Measurements from ENCODE around the gene ANKRD44.
A peak's percentile ranks its signal among the peaks of the same experiment; 100 is the strongest.

ANKRD44 gene

GRCh38 chr2:197254776-197255530, 55.6 kb downstream of the ANKRD44 start:
- H3K27ac ChIP-seq (ENCODE audit: insufficient read depth, low read length, poor library complexity, severe bottlenecking) = peak overlapping the region; percentile 83
- H3K4me1 ChIP-seq (ENCODE audit: control insufficient read depth, insufficient read depth, low read length, poor library complexity, severe bottlenecking) = peaks cover 48% of the 10 kb centered on the region
- no peaks in the 10 kb centered on the region for H3K9me3 ChIP-seq (ENCODE audit: control insufficient read depth, low read length)
- no peaks in the 10 kb centered on the region for H3K27me3 ChIP-seq (replicated peaks; ENCODE audit: control insufficient read depth, insufficient read depth, low read length, poor library complexity, severe bottlenecking)
- H3K36me3 ChIP-seq (ENCODE audit: control insufficient read depth, insufficient read depth, low read length) = no peaks in the 10 kb centered on the region
- H3K4me3 ChIP-seq (ENCODE audit: insufficient read depth, low read depth, low read length, poor library complexity, severe bottlenecking) = peak overlapping the region; percentile 6
- no peak for DNase-seq

GRCh38 chr2:197251576-197251975, 59.0 kb downstream of the ANKRD44 start:
- peak overlapping the region; percentile 15 for H3K27ac ChIP-seq (ENCODE audit: insufficient read depth, low read length, poor library complexity, severe bottlenecking)
- H3K27me3 ChIP-seq (replicated peaks; ENCODE audit: control insufficient read depth, insufficient read depth, low read length, poor library complexity, severe bottlenecking) = no peaks in the 10 kb centered on the region

GRCh38 chr2:197251163-197251562, 59.4 kb downstream of the ANKRD44 start:
- H3K27me3 ChIP-seq (replicated peaks; ENCODE audit: control insufficient read depth, insufficient read depth, low read length, poor library complexity, severe bottlenecking) = no peaks in the 10 kb centered on the region
- H3K9me3 ChIP-seq (ENCODE audit: control insufficient read depth, low read length) = no peaks in the 10 kb centered on the region
- H3K36me3 ChIP-seq (ENCODE audit: control insufficient read depth, insufficient read depth, low read length) = peaks cover 11% of the 10 kb centered on the region
- no peak for DNase-seq
- peaks cover 58% of the 10 kb centered on the region for H3K4me1 ChIP-seq (ENCODE audit: control insufficient read depth, insufficient read depth, low read length, poor library complexity, severe bottlenecking)
- H3K27ac ChIP-seq (ENCODE audit: insufficient read depth, low read length, poor library complexity, severe bottlenecking) = peak overlapping the region; percentile 15
- H3K4me3 ChIP-seq (ENCODE audit: insufficient read depth, low read depth, low read length, poor library complexity, severe bottlenecking) = no peak overlapping the region

More at GRCh38 chr2:197251576-197251975, 59.0 kb downstream of the ANKRD44 start:
- DNase-seq = no peak
- Histone ChIP-seq H3K4me3 (ENCODE audit: insufficient read depth, low read depth, low read length, poor library complexity, severe bottlenecking) (no peak overlapping the region), H3K4me1 (ENCODE audit: control insufficient read depth, insufficient read depth, low read length, poor library complexity, severe bottlenecking) (peaks cover 62% of the 10 kb centered on the region), H3K36me3 (ENCODE audit: control insufficient read depth, insufficient read depth, low read length) (peaks cover 9% of the 10 kb centered on the region), H3K9me3 (ENCODE audit: control insufficient read depth, low read length) (no peaks in the 10 kb centered on the region)

- no peak for DNase-seq
- Histone ChIP-seq H3K4me3 (ENCODE audit: insufficient read depth, low read depth, low read length, poor library complexity, severe bottlenecking) (no peak overlapping the region), H3K27me3 (replicated peaks; ENCODE audit: control insufficient read depth, insufficient read depth, low read length, poor library complexity, severe bottlenecking) (no peaks in the 10 kb centered on the region), H3K27ac (ENCODE audit: insufficient read depth, low read length, poor library complexity, severe bottlenecking) (peak overlapping the region; percentile 48), H3K36me3 (ENCODE audit: control insufficient read depth, insufficient read depth, low read length) (peaks cover 11% of the 10 kb centered on the region), H3K9me3 (ENCODE audit: control insufficient read depth, low read length) (no peaks in the 10 kb centered on the region), H3K4me1 (ENCODE audit: control insufficient read depth, insufficient read depth, low read length, poor library complexity, severe bottlenecking) (peaks cover 56% of the 10 kb centered on the region)
Measured at GRCh38 chr2:197250084-197250397, 60.5 kb downstream of the ANKRD44 start.

GRCh38 chr2:197249381-197250083, 61.0 kb downstream of the ANKRD44 start:
- Histone ChIP-seq H3K4me1 (ENCODE audit: control insufficient read depth, insufficient read depth, low read length, poor library complexity, severe bottlenecking) (peaks cover 51% of the 10 kb centered on the region), H3K4me3 (ENCODE audit: insufficient read depth, low read depth, low read length, poor library complexity, severe bottlenecking) (peak overlapping the region; percentile 6), H3K27me3 (replicated peaks; ENCODE audit: control insufficient read depth, insufficient read depth, low read length, poor library complexity, severe bottlenecking) (no peaks in the 10 kb centered on the region), H3K36me3 (ENCODE audit: control insufficient read depth, insufficient read depth, low read length) (peaks cover 11% of the 10 kb centered on the region), H3K9me3 (ENCODE audit: control insufficient read depth, low read length) (no peaks in the 10 kb centered on the region), H3K27ac (ENCODE audit: insufficient read depth, low read length, poor library complexity, severe bottlenecking) (peak overlapping the region; percentile 48)
- no peak for DNase-seq

GRCh38 chr2:197248623-197249022, 62.0 kb downstream of the ANKRD44 start:
- peaks cover 11% of the 10 kb centered on the region for H3K36me3 ChIP-seq (ENCODE audit: control insufficient read depth, insufficient read depth, low read length)
- H3K4me1 ChIP-seq (ENCODE audit: control insufficient read depth, insufficient read depth, low read length, poor library complexity, severe bottlenecking) = peaks cover 44% of the 10 kb centered on the region
- no peaks in the 10 kb centered on the region for H3K9me3 ChIP-seq (ENCODE audit: control insufficient read depth, low read length)
- H3K4me3 ChIP-seq (ENCODE audit: insufficient read depth, low read depth, low read length, poor library complexity, severe bottlenecking) = peak overlapping the region; percentile 6
- H3K27ac ChIP-seq (ENCODE audit: insufficient read depth, low read length, poor library complexity, severe bottlenecking) = peak overlapping the region; percentile 48
- no peak for DNase-seq
- no peaks in the 10 kb centered on the region for H3K27me3 ChIP-seq (replicated peaks; ENCODE audit: control insufficient read depth, insufficient read depth, low read length, poor library complexity, severe bottlenecking)

- no peak for DNase-seq
- Histone ChIP-seq H3K4me3 (ENCODE audit: insufficient read depth, low read depth, low read length, poor library complexity, severe bottlenecking) (no peak overlapping the region), H3K27me3 (replicated peaks; ENCODE audit: control insufficient read depth, insufficient read depth, low read length, poor library complexity, severe bottlenecking) (no peaks in the 10 kb centered on the region), H3K36me3 (ENCODE audit: control insufficient read depth, insufficient read depth, low read length) (peaks cover 11% of the 10 kb centered on the region), H3K9me3 (ENCODE audit: control insufficient read depth, low read length) (no peaks in the 10 kb centered on the region), H3K4me1 (ENCODE audit: control insufficient read depth, insufficient read depth, low read length, poor library complexity, severe bottlenecking) (peaks cover 42% of the 10 kb centered on the region), H3K27ac (ENCODE audit: insufficient read depth, low read length, poor library complexity, severe bottlenecking) (peak overlapping the region; percentile 6)
Measured at GRCh38 chr2:197248001-197248401, 62.6 kb downstream of the ANKRD44 start.

GRCh38 chr2:197247083-197247482, 63.5 kb downstream of the ANKRD44 start:
- Histone ChIP-seq H3K4me3 (ENCODE audit: insufficient read depth, low read depth, low read length, poor library complexity, severe bottlenecking) (no peak overlapping the region), H3K36me3 (ENCODE audit: control insufficient read depth, insufficient read depth, low read length) (peaks cover 11% of the 10 kb centered on the region), H3K27ac (ENCODE audit: insufficient read depth, low read length, poor library complexity, severe bottlenecking) (no peak overlapping the region), H3K27me3 (replicated peaks; ENCODE audit: control insufficient read depth, insufficient read depth, low read length, poor library complexity, severe bottlenecking) (no peaks in the 10 kb centered on the region), H3K4me1 (ENCODE audit: control insufficient read depth, insufficient read depth, low read length, poor library complexity, severe bottlenecking) (peaks cover 49% of the 10 kb centered on the region), H3K9me3 (ENCODE audit: control insufficient read depth, low read length) (no peaks in the 10 kb centered on the region)
- no peak for DNase-seq

- DNase-seq = no peak
- H3K27me3 ChIP-seq (replicated peaks; ENCODE audit: control insufficient read depth, insufficient read depth, low read length, poor library complexity, severe bottlenecking) = no peaks in the 10 kb centered on the region
- no peak overlapping the region for H3K4me3 ChIP-seq (ENCODE audit: insufficient read depth, low read depth, low read length, poor library complexity, severe bottlenecking)
- no peaks in the 10 kb centered on the region for H3K9me3 ChIP-seq (ENCODE audit: control insufficient read depth, low read length)
- H3K36me3 ChIP-seq (ENCODE audit: control insufficient read depth, insufficient read depth, low read length) = peaks cover 11% of the 10 kb centered on the region
- H3K27ac ChIP-seq (ENCODE audit: insufficient read depth, low read length, poor library complexity, severe bottlenecking) = no peak overlapping the region
- H3K4me1 ChIP-seq (ENCODE audit: control insufficient read depth, insufficient read depth, low read length, poor library complexity, severe bottlenecking) = peaks cover 52% of the 10 kb centered on the region
Measured at GRCh38 chr2:197245829-197246804, 64.5 kb downstream of the ANKRD44 start.
